Superior temporal gyrus (tissue), 1 donor: ENCODE measurements around the gene SORCS3.

Experiments
- DNase-seq: peaks from one replicate; pipeline ENCODE4 v3.0.0-alpha.2; 2016; ENCODE audit errors: extremely low spot score

SORCS3 gene

GRCh38 chr10:104842704-104843103, 201.6 kb downstream of the SORCS3 start:
- DNase-seq: no peak

GRCh38 chr10:104844073-104844472, 203.0 kb downstream of the SORCS3 start:
- no peak for DNase-seq

DNA sequence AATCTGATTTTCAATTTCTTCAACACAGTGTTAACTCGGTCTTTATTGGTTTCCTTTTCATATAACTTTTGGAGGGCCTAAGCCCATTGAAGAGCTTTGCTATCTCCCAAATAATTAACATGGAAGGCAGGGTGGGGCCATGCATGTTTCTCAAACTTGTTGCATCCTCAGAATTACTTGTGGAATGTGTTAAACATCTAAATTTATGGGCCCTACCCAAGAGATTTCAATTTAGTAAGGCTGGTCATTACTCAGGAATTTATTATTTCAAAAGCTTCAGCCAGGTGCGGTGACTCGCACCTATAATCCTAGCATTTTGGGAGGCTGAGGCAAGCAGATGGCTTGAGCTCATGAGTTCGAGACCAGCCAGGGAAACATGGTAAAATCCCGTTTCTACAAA, 208.9 kb downstream of the SORCS3 start:
- DNase-seq: no peak

DNA sequence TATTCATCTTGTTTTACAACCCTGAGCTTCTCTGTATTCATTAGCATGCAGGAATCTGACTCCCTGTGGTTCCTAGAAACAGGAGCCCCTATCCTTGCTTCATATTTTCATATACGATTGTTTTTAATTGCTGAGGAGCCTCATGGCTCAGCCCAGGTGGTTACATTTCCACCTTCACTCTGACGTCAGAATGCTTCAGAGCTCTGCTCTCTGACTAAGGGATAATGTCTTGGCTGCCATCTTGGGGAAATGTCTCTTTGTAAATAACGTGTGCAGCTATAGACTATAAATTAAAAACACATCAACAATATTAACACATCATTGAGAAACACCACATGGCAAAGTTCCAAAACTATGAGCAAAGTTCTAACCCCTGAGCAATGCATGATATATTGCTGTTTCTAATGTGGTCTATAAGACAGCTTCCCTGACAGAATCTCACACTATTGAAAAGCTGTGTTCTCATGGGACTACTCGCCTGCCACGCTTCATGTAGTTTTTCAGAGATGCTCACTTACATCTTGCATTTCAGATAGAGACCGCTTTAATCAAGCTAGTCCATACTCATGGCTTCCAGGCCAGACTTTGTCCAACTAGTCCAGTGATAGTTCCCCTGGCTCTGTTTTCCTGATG, 227.0 kb downstream of the SORCS3 start:
- no peak for DNase-seq

DNA sequence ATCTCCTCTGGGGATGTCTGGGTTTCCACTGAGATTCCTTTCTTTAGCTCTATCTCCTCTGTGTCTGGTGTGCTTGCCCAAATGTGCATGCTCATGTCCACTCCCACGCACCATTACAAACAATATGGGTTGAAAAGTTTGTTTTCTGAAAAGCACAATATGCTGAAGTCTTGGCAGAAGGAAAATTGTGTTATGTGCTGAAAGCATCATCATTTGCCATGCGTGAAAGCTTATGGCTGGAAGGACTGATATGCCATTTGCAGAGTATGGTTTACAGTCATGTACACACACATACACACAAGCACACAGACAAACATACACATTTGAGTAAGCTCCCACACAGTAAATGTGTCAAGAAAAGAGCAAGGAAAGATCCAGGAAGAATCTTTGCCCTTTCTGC, 231.6 kb downstream of the SORCS3 start:
- peak; percentile 45 for DNase-seq

GRCh38 chr10:104873161-104873560, 232.1 kb downstream of the SORCS3 start:
- peak; percentile 43 for DNase-seq

DNA sequence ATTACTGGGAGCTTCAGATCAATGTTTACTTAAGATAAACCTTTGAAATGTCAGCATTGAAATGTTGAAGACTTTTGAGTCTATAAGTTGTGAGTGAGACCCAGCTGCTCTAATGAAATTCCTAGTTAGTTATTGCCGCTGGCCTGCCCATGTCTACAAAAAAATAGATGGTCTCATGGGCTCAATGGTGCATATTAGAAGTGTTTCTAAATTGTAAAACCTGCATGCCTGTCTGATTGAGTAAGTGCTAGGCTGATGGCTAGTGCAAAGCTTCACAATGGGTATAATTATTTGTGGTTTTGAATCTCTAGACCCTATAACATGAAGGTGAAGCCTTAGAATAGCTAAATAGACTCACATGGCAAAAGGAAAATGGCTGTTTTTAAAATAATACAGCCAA, 234.5 kb downstream of the SORCS3 start:
- DNase-seq: no peak

GRCh38 chr10:104880624-104881398, 239.7 kb downstream of the SORCS3 start:
- DNase-seq: no peak

- no peak for DNase-seq
Measured at GRCh38 chr10:104881740-104882139, 240.7 kb downstream of the SORCS3 start.

- no peak for DNase-seq
Measured at GRCh38 chr10:104892879-104893617, 252.0 kb downstream of the SORCS3 start.

GRCh38 chr10:104893701-104894100, 252.6 kb downstream of the SORCS3 start:
- DNase-seq: no peak

- DNase-seq: peak; percentile 31
Measured at GRCh38 chr10:104894681-104895080, 253.6 kb downstream of the SORCS3 start.

GRCh38 chr10:104895541-104895940, 254.5 kb downstream of the SORCS3 start:
- peak; percentile 64 for DNase-seq

GRCh38 chr10:104895981-104896380, 254.9 kb downstream of the SORCS3 start:
- no peak for DNase-seq

- DNase-seq: no peak
Measured at GRCh38 chr10:104897696-104898095, 256.6 kb downstream of the SORCS3 start.

GRCh38 chr10:104899779-104900178, 258.7 kb downstream of the SORCS3 start:
- DNase-seq: no peak

GRCh38 chr10:104903433-104903832, 262.3 kb downstream of the SORCS3 start:
- no peak for DNase-seq

DNA sequence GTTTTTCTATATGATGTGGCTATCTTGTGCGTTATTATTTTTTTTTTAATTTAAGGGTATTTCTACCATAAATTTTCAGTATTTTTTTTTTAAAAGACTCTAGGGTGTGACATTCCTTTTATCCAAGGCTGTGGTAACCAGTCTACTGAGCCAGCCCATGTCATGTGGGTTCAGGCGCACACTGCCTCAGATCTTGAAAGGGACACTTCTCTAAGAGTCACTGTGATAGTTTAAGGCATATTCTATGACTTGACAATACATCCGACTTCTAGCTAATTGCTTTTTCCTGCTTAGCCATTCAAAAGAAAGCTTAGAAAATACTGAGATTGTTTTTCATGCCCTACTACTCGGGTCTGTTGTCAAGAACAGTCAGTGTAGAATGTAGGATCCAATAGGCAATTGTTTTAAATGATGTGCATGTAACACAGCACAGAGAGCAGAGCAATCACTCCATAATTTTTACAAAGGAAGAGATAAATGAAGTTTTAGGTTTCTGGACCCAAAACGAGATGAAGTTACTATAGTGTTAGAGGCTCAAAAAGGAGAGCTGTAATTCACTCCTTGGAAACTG, 263.7 kb downstream of the SORCS3 start:
- DNase-seq: no peak

DNA sequence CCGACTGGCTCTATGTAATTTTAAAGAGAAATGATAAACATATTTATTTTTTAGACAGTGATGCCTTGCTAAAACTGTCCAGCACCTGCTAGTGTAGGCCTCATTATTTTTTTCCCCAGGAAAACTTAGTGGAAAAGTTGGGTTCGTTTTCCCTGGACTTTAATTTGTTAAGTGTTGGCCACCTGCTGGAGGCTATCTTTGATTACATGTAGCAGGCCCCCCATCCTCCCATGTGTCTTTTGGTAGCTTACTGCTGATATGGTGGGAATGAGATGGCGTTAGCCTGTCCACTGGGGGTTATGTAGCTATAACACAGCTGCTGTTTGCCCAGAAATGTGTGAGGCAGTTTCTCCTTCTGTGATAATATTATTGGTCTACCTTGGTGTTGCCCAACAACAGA, 265.0 kb downstream of the SORCS3 start:
- DNase-seq: no peak

DNA sequence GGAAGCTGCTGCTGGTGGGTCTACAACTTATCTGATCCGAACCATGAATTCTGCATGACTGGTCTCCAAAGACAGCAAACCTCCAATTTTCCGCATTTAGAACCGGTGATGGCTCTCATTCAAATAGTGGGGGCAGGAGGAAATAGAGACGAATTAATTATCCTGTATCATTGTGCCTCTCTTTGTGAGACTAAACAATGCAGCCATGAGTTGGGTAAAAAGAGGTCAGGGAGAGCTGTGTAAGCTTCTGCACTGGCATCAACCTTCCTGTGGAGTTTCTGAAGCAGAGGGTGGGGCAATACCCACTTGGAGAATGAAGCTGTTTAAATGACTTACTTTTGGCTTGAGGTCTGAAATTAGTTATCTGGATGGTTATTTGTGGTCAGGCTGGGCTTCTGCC, 266.4 kb downstream of the SORCS3 start:
- no peak for DNase-seq

DNA sequence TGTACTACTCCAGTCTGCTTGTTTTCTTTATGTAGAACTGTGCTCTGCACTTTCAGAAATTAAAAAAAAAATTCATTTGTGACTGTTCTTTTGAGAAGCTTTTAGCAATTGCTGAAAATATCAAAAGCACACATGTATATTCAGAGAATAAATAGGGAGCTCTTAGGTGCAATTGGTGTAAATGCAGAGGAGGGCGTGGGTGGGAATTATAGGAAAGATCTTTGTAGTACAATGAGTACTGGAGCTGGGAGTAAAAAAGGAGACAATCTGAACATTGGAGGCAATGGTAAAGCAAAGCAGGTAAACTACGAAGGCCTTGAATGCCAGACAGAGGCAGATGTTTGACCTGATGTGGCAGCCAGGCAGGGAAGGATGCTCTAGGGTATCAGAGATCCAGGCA, 267.5 kb downstream of the SORCS3 start:
- peak; percentile 35 for DNase-seq

DNA sequence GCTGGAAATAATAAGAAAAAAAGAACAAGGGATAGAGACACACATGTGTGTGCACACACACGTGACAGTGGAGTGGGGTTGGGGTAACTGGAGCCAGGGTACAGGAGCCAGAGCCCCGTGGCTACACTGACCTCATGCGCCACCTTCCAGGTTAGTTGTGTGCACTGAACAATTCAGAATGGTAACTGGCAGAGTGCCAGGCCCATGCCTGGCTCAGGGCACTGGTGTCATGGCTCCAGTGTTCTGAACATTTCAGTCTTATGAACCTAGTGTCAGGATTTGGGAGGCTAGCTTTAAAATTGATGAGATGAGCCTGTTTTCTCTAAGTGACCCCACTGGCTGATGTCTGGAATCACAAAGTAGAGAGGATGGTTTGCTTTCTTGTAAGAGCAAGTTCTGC, 269.6 kb downstream of the SORCS3 start:
- DNase-seq: no peak
